ENCODE data around the gene UFD1.

The UFD1 gene

GRCh38 chr22:19430890-19431541 is 48.0 kb downstream of the UFD1 start:
- peak overlapping the region; percentile 99 for H3K4me2 ChIP-seq (ENCODE audit: low read length)
- H2AFZ ChIP-seq (ENCODE audit: low read depth, low read length): no peak overlapping the region
- H3K9ac ChIP-seq (ENCODE audit: low read length): peak overlapping the region; percentile 79
- H3K9me3 ChIP-seq (ENCODE audit: insufficient read depth, low read length): no peaks in the 10 kb centered on the region
- TF ChIP-seq CTCF (IDR thresholded peaks at IDR 0.05; ENCODE audit: low read depth, low read length) (no peak), EZH2phosphoT487 (IDR thresholded peaks at IDR 0.05; ENCODE audit: low read depth) (no peak)
- H3K79me2 ChIP-seq (ENCODE audit: low read length): peaks cover 71% of the 10 kb centered on the region
- H3K36me3 ChIP-seq (replicated peaks; ENCODE audit: low read depth, low read length): peaks cover 23% of the 10 kb centered on the region
- H3K27me3 ChIP-seq (ENCODE audit: low read depth, low read length): no peaks in the 10 kb centered on the region
- H3K27ac ChIP-seq (ENCODE audit: low read length): peak overlapping the region; percentile 23
- H4K20me1 ChIP-seq (ENCODE audit: insufficient read depth, low read length): peaks cover 43% of the 10 kb centered on the region
- peak overlapping the region; percentile 93 for H3K4me3 ChIP-seq (ENCODE audit: low read length)
- peaks cover 25% of the 10 kb centered on the region for H3K4me1 ChIP-seq (ENCODE audit: low read length)

GRCh38 chr22:19429950-19430889 is 48.8 kb downstream of the UFD1 start:
- H3K36me3 ChIP-seq (replicated peaks; ENCODE audit: low read depth, low read length): peaks cover 16% of the 10 kb centered on the region
- TF ChIP-seq CTCF (IDR thresholded peaks at IDR 0.05; ENCODE audit: low read depth, low read length): no peak
- TF ChIP-seq EZH2phosphoT487 (IDR thresholded peaks at IDR 0.05; ENCODE audit: low read depth): no peak
- H3K27me3 ChIP-seq (ENCODE audit: low read depth, low read length): no peaks in the 10 kb centered on the region
- peaks cover 23% of the 10 kb centered on the region for H3K4me1 ChIP-seq (ENCODE audit: low read length)
- H4K20me1 ChIP-seq (ENCODE audit: insufficient read depth, low read length): peaks cover 45% of the 10 kb centered on the region
- no peaks in the 10 kb centered on the region for H3K9me3 ChIP-seq (ENCODE audit: insufficient read depth, low read length)
- H3K27ac ChIP-seq (ENCODE audit: low read length): peak overlapping the region; percentile 23
- no peak overlapping the region for H2AFZ ChIP-seq (ENCODE audit: low read depth, low read length)
- H3K9ac ChIP-seq (ENCODE audit: low read length): peak overlapping the region; percentile 79
- peaks cover 79% of the 10 kb centered on the region for H3K79me2 ChIP-seq (ENCODE audit: low read length)
- H3K4me3 ChIP-seq (ENCODE audit: low read length): peak overlapping the region; percentile 93
- peak overlapping the region; percentile 99 for H3K4me2 ChIP-seq (ENCODE audit: low read length)

GRCh38 chr22:19424186-19424500 is 54.9 kb downstream of the UFD1 start:
- no peak overlapping the region for H3K4me3 ChIP-seq (ENCODE audit: low read length)
- H3K79me2 ChIP-seq (ENCODE audit: low read length): peaks cover 100% of the 10 kb centered on the region
- H2AFZ ChIP-seq (ENCODE audit: low read depth, low read length): no peak overlapping the region
- no peak overlapping the region for H3K27ac ChIP-seq (ENCODE audit: low read length)
- H4K20me1 ChIP-seq (ENCODE audit: insufficient read depth, low read length): peaks cover 82% of the 10 kb centered on the region
- peaks cover 17% of the 10 kb centered on the region for H3K4me1 ChIP-seq (ENCODE audit: low read length)
- no peaks in the 10 kb centered on the region for H3K9me3 ChIP-seq (ENCODE audit: insufficient read depth, low read length)
- peaks cover 4% of the 10 kb centered on the region for H3K36me3 ChIP-seq (replicated peaks; ENCODE audit: low read depth, low read length)
- no peak overlapping the region for H3K4me2 ChIP-seq (ENCODE audit: low read length)
- no peak overlapping the region for H3K9ac ChIP-seq (ENCODE audit: low read length)
- TF ChIP-seq CTCF (IDR thresholded peaks at IDR 0.05; ENCODE audit: low read depth, low read length): no peak
- no peak for TF ChIP-seq EZH2phosphoT487 (IDR thresholded peaks at IDR 0.05; ENCODE audit: low read depth)
- no peaks in the 10 kb centered on the region for H3K27me3 ChIP-seq (ENCODE audit: low read depth, low read length)
